Right lobe of liver (tissue), 4 donors: ENCODE measurements around the gene SERPINE1.

Source experiments
- CTCF ChIP-seq, 4 donors: fragments of 200-600 bp in 3 of 4; fragments of 450-650 bp in 1 of 4; IDR thresholded peaks; one replicate each; pipeline versions ENCODE4 v1.5.1 to v1.8.0; 2016 to 2022; ENCODE audit warnings: antibody characterized with exemption in 4 of 4, mild to moderate bottlenecking in 2 of 4
- POLR2A ChIP-seq: fragments of 450-650 bp; IDR thresholded peaks from one replicate; pipeline ENCODE4 v1.6.1; 2017; ENCODE audit warnings: antibody characterized with exemption, mild to moderate bottlenecking
- donor health status: DM: no; HTN: no; CAD: no.
- donor health status: DM: no; HTN: no; CAD: no.
- donor health status: DM: no; HTN: yes; CAD: no.

- no peak for TF ChIP-seq POLR2A
- no peak for TF ChIP-seq CTCF (IDR thresholded peaks at IDR 0.05)
These were observed 40.2 kb downstream of the SERPINE1 start for GRCh38 chr7:101166909-101167644.
